ENCODE data around the gene ITGA2.

GRCh38 chr5:53089481-53089991, 100.4 kb downstream of the ITGA2 start:
- TF ChIP-seq CTCF (IDR thresholded peaks at IDR 0.05) (no peak), POLR2A (IDR thresholded peaks at IDR 0.05) (no peak)
